Measurements from ENCODE around the gene RPL13A. TPM values are rescaled to one million over a fixed set of nuclear protein-coding genes. Genes with fewer than 3 reads are reported as not detected.
A peak's percentile ranks its signal among the peaks of the same experiment; 100 is the strongest.
"Not testable (repeated sequence)": the region's sequence is repeated elsewhere in the genome, so short reads cannot be mapped to it uniquely, and the experiment has no call there.

RPL13A gene
- total RNA-seq, 2 experiments from 2014 or later, result 1,992 to 2,019 TPM

DNA sequence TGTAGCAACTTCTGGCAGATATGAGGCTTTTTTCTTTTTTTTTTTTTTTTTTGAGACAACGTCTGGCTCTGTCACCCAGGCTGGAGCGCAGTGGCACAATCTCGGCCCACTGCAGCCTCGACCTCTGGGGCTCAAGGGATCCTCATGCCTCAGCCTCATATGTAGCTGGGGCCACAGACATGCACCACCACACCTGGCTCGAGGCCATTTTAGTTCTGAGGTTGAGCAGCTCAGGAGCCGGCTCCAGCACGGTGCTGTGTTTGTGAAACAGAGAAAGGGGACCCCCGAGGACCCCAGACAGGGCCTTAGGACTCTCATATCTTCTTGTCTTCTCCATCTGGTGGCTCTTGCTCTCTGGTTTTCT, 16.8 kb upstream of the RPL13A start:
- DNase-seq (no peak), ATAC-seq (no peak)
- Mint-ChIP-seq H3K27ac (peak overlapping the region; percentile 99), H3K9me3 (ENCODE audit: insufficient read depth) (no peaks in the 10 kb centered on the region), H3K36me3 (ENCODE audit: low read depth) (peaks cover 21% of the 10 kb centered on the region), H3K27me3 (ENCODE audit: low read depth) (no peaks in the 10 kb centered on the region), H3K4me1 (ENCODE audit: low read depth) (peaks cover 56% of the 10 kb centered on the region), H3K4me3 (peak overlapping the region; percentile 46)
- POLR2A ChIA-PET, result interaction anchor here (0.8 to 3.6 kb wide), 5 partner anchors 15 to 135 kb away, joined by 3 to 62 read pairs (median 4); partner anchors contain the start of genes ALDH16A1, CD37 and PIH1D1
- CTCF ChIA-PET, result interaction anchor here (0.8 to 6.4 kb wide), 21 partner anchors 13 to 373 kb away, joined by 3 to 114 read pairs (median 4); partner anchors contain the start of genes ALDH16A1, PIH1D1 and RPS11

DNA sequence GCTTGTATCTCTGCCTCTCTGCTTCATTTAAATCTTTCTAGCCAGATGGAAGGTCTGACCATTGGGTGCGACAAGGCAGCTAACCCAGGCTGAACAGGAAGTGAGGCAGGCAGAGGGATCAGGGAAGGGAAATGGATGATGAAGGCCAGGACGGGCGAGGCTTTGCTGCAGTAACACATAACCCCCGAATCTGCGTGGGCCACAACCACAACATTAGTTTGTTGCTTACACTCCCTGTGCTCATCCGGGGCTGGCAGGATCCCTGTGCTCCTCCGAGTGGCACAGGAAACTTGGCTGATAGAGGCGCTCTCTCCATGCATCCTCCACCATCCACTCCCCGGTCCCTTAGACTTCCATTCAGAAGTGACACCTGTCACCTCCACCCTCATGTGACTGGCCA, 14.5 kb upstream of the RPL13A start:
- DNase-seq (no peak), ATAC-seq (no peak)
- Mint-ChIP-seq H3K9me3 (ENCODE audit: insufficient read depth) (no peaks in the 10 kb centered on the region), H3K4me1 (ENCODE audit: low read depth) (peaks cover 65% of the 10 kb centered on the region), H3K4me3 (peak overlapping the region; percentile 94), H3K27me3 (ENCODE audit: low read depth) (no peaks in the 10 kb centered on the region), H3K27ac (peak overlapping the region; percentile 94), H3K36me3 (ENCODE audit: low read depth) (peaks cover 36% of the 10 kb centered on the region)
- POLR2A ChIA-PET, result interaction anchor here (0.7 to 2.4 kb wide), 8 partner anchors 15 to 97 kb away, joined by 3 to 14 read pairs (median 4); partner anchors contain the start of genes ALDH16A1, PIH1D1 and RPS11
- CTCF ChIA-PET, result interaction anchor here (0.8 to 6.4 kb wide), 28 partner anchors 12 to 480 kb away, joined by 3 to 114 read pairs (median 4); partner anchors contain the start of genes ALDH16A1, GYS1, NOSIP and PIH1D1

DNA sequence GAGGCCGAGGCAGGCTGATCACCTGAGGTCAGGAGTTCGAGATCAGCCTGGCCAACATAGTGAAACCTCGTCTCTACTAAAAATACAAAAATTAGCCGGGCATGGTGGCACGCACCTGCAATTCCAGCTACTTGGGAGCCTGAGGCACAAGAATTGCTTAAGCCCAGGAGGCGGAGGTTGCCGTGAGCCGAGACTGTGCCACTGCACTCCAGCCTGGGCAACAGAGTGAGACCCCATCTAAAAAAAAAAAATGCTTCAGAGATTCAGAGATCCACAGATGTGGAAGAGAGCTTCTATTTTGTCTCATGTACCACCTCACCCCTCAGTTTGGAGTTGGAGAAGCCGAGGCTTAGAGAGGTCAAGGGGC, 13.9 kb upstream of the RPL13A start:
- Mint-ChIP-seq H3K4me1 (ENCODE audit: low read depth) (peaks cover 61% of the 10 kb centered on the region), H3K4me3 (peak overlapping the region; percentile 94), H3K36me3 (ENCODE audit: low read depth) (peaks cover 37% of the 10 kb centered on the region), H3K27ac (peak overlapping the region; percentile 94)
- ChIA-PET POLR2A (interaction anchor here (0.6 to 2.4 kb wide), 11 partner anchors 15 to 222 kb away, joined by 3 to 14 read pairs (median 4); partner anchors contain the start of genes ALDH16A1, PIH1D1 and RPS11), CTCF (interaction anchor here (0.7 to 6.4 kb wide), 27 partner anchors 15 to 480 kb away, joined by 3 to 114 read pairs (median 4); partner anchors contain the start of genes ALDH16A1, CD37, GYS1 and NOSIP)
- DNase-seq; H3K27me3 Mint-ChIP-seq (ENCODE audit: low read depth); ATAC-seq; H3K9me3 Mint-ChIP-seq (ENCODE audit: insufficient read depth): not testable (repeated sequence)

DNA sequence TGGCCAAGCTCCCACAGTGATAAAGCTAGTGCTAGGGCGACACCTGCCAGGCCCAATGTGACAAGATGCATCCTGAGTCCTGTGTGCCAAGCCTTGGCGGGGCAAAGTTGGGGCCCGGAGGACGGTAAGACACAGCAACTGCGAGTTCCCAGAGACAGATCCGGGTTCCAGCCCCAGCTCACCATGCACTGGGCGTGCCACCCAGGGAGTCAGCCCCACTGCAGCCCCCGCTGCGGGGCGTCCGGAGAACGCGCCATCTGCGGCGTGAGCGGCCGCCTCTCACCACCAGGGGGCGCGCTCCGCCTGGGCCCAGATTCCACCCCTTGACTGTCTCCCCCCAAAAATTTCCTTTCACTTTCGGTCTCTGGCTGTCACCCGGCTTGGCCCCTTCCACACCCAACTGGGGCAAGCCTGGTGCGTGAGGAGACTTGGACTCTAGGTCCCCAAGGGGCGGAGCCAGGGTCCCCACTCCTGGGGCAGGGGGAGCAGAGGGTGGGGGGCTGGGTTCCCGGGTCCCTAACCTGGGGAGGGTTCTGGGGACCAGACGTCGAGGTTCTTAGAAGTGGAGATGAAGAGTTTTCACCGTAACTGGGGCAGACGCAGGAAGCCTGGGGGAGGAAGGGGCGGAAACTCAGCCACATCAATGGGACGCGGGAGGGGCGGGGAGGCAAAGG, 13.4 kb upstream of the RPL13A start, which contains the start of gene FLT3LG:
Gene FLT3LG, plus strand, starts transcription at position 348 of the 674 bp plus-strand sequence. CDS start 425 bp downstream, outside the sequence.
- no peaks in the 10 kb centered on the region for H3K27me3 Mint-ChIP-seq (ENCODE audit: low read depth)
- CTCF ChIA-PET, result interaction anchor here (0.7 to 6.4 kb wide), 26 partner anchors 14 to 481 kb away, joined by 3 to 114 read pairs (median 4); partner anchors contain the start of genes ALDH16A1, CD37, GYS1 and NOSIP
- DNase-seq, result peak; percentile 99

GRCh38 chr19:49474542-49474924, 12.9 kb upstream of the RPL13A start:
- POLR2A ChIA-PET, result interaction anchor here (1.0 to 2.1 kb wide), 3 partner anchors 14 to 24 kb away, joined by 6 to 13 read pairs (median 8); partner anchors contain the start of gene RPS11
- peaks cover 56% of the 10 kb centered on the region for H3K4me1 Mint-ChIP-seq (ENCODE audit: low read depth)

More for the DNA sequence above, 13.4 kb upstream of the RPL13A start, which contains the start of gene FLT3LG:
- no peaks in the 10 kb centered on the region for H3K9me3 Mint-ChIP-seq (ENCODE audit: insufficient read depth)
- POLR2A ChIA-PET, result interaction anchor here (0.6 to 2.4 kb wide), 10 partner anchors 15 to 223 kb away, joined by 3 to 14 read pairs (median 4); partner anchors contain the start of genes ALDH16A1, PIH1D1 and RPS11
- peak within 1 kb of the TSS; percentile 94 for H3K27ac Mint-ChIP-seq
- peak; percentile 69 for ATAC-seq
- H3K4me3 Mint-ChIP-seq, result peak within 1 kb of the TSS; percentile 94
- peaks cover 60% of the 10 kb centered on the region for H3K4me1 Mint-ChIP-seq (ENCODE audit: low read depth)
- H3K36me3 Mint-ChIP-seq (ENCODE audit: low read depth), result peaks cover 37% of the 10 kb centered on the region

GRCh38 chr19:49475191-49475917, 12.1 kb upstream of the RPL13A start:
- Mint-ChIP-seq H3K9me3 (ENCODE audit: insufficient read depth) (no peaks in the 10 kb centered on the region), H3K36me3 (ENCODE audit: low read depth) (peaks cover 45% of the 10 kb centered on the region), H3K27ac (peak overlapping the region; percentile 94), H3K4me1 (ENCODE audit: low read depth) (peaks cover 53% of the 10 kb centered on the region), H3K4me3 (peak overlapping the region; percentile 94), H3K27me3 (ENCODE audit: low read depth) (no peaks in the 10 kb centered on the region)
- ATAC-seq (peak; percentile 5), DNase-seq (peak; percentile 44)
- ChIA-PET CTCF (interaction anchor here (0.7 to 2.3 kb wide), 20 partner anchors 10 to 355 kb away, joined by 3 to 20 read pairs (median 4); partner anchors contain the start of genes NOSIP, PIH1D1, PPFIA3 and RPL13A), POLR2A (interaction anchor here (0.6 to 2.1 kb wide), 10 partner anchors 8 to 94 kb away, joined by 3 to 13 read pairs (median 4); partner anchors contain the start of genes ALDH16A1 and RPS11)

More at GRCh38 chr19:49474542-49474924, 12.9 kb upstream of the RPL13A start:
- H3K9me3 Mint-ChIP-seq (ENCODE audit: insufficient read depth), result no peaks in the 10 kb centered on the region
- ATAC-seq (peak; percentile 3), DNase-seq (no peak)
- H3K4me3 Mint-ChIP-seq, result peak overlapping the region; percentile 94
- H3K27ac Mint-ChIP-seq, result peak overlapping the region; percentile 94
- peaks cover 37% of the 10 kb centered on the region for H3K36me3 Mint-ChIP-seq (ENCODE audit: low read depth)
- H3K27me3 Mint-ChIP-seq (ENCODE audit: low read depth), result no peaks in the 10 kb centered on the region
- CTCF ChIA-PET, result interaction anchor here (1.0 to 6.4 kb wide), 8 partner anchors 11 to 203 kb away, joined by 3 to 114 read pairs (median 14); partner anchors contain the start of genes ALDH16A1, NOSIP and PIH1D1

GRCh38 chr19:49475995-49476880, 11.2 kb upstream of the RPL13A start:
- Mint-ChIP-seq H3K27ac (peak overlapping the region; percentile 94), H3K4me3 (peak overlapping the region; percentile 94), H3K27me3 (ENCODE audit: low read depth) (no peaks in the 10 kb centered on the region), H3K4me1 (ENCODE audit: low read depth) (peaks cover 48% of the 10 kb centered on the region), H3K36me3 (ENCODE audit: low read depth) (peaks cover 47% of the 10 kb centered on the region), H3K9me3 (ENCODE audit: insufficient read depth) (no peaks in the 10 kb centered on the region)
- ATAC-seq (peak; percentile 54), DNase-seq (peak; percentile 86)
- ChIA-PET POLR2A (interaction anchor here (0.7 to 2.1 kb wide), 11 partner anchors 8 to 103 kb away, joined by 3 to 13 read pairs (median 4); partner anchors contain the start of genes ALDH16A1 and RPS11), CTCF (interaction anchor here (0.8 to 2.3 kb wide), 22 partner anchors 9 to 356 kb away, joined by 3 to 20 read pairs (median 4); partner anchors contain the start of genes NOSIP, PIH1D1, PPFIA3 and RPL13A)

DNA sequence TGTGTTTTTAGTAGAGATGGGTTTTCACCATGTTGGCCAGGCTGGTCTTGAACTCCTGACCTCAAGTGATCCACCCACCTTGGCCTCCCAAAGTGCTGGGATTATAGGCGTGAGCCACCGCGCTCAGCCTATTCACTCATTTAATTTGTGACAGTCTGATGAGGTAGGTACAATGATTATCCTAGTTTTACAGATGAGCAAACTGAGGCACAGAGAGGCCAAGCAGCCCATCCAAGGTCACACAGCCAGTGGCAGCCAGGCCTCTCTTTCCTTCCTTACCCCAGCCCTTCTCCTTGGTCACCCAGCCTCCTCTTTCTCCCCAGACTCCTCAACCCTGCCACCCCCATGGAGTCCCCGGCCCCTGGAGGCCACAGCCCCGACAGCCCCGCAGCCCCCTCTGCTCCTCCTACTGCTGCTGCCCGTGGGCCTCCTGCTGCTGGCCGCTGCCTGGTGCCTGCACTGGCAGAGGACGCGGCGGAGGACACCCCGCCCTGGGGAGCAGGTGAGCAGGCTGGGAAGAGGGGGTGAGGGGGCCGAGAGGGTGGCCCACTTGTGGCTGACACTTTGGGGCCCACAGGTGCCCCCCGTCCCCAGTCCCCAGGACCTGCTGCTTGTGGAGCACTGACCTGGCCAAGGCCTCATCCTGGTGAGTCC, 7.3 kb upstream of the RPL13A start:
- DNase-seq (no peak), ATAC-seq (no peak)
- Mint-ChIP-seq H3K4me1 (ENCODE audit: low read depth) (peaks cover 38% of the 10 kb centered on the region), H3K4me3 (no peak overlapping the region), H3K36me3 (ENCODE audit: low read depth) (peaks cover 69% of the 10 kb centered on the region), H3K27me3 (ENCODE audit: low read depth) (no peaks in the 10 kb centered on the region), H3K27ac (no peak overlapping the region), H3K9me3 (ENCODE audit: insufficient read depth) (no peaks in the 10 kb centered on the region)
- ChIA-PET POLR2A (no interaction called here), CTCF (interaction anchor here (1.5 kb wide), 1 partner anchor 89 kb away, joined by 3 read pairs; no protein-coding TSS in a partner anchor)

GRCh38 chr19:49481020-49481683, 6.3 kb upstream of the RPL13A start:
- ATAC-seq (no peak), DNase-seq (no peak)
- ChIA-PET POLR2A (no interaction called here), CTCF (interaction anchor here (1.3 kb wide), 1 partner anchor 90 kb away, joined by 3 read pairs; no protein-coding TSS in a partner anchor)
- Mint-ChIP-seq H3K4me3 (no peak overlapping the region), H3K27ac (peak overlapping the region; percentile 68), H3K9me3 (ENCODE audit: insufficient read depth) (no peaks in the 10 kb centered on the region), H3K27me3 (ENCODE audit: low read depth) (no peaks in the 10 kb centered on the region), H3K36me3 (ENCODE audit: low read depth) (peaks cover 68% of the 10 kb centered on the region), H3K4me1 (ENCODE audit: low read depth) (peaks cover 42% of the 10 kb centered on the region)
